ENCODE data around the gene MYO7B.

The MYO7B gene

DNA sequence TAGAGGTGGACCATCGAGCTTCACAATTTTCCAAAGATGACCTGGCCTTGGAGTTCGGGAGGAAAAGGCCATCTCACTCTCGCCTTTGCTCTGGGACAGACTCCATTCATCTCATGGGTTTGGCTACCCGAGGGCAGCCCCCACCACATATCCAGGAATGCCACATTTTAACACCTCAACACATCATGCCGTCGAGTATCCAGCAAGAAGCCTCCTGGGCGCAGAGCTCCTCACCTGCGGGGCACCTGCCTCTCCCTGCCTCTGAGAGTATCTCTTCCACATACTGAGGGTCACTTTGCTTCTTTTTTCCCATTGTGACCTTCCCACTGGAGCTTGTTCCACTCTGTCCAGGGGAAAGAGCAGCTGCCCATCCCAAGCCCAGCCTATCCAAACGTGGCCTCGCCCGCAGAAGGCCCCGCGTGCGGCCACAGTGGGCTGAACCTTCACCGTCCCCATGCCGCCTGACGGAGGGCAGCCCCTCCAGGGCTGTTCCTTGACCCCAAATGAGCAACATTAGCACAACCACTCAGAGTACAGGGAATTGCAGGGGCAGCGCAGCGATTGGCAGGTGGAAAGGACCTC is 145.3 kb downstream of the MYO7B start:
- no peak for DNase-seq (ENCODE audit: low read depth)

DNA sequence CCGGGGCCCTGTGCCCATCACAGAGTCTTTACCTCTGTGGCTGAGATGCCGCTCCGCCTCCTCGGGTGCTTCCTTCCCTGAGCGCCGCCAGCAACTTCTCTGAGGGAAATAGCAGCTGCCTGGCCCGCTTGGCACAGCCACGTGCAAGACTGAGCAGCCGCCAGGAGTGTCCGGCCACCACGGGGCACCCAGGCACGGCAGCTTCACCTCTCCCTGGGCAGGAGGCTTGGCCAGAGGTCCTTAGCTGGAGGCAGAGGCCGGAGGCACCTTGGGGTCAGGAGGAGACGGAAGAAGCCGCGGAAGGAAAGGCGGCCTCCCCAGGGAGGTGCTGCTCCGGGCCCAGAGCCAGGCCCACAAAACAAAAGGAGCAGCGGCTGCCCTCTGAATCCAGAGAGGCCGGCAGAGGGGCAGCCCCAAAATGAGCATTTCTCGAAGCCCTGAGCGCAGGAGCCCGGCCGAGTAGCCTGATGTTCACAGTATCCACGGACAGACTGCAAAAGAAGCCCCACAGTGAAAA is 145.9 kb downstream of the MYO7B start:
- DNase-seq (ENCODE audit: low read depth) = no peak

DNA sequence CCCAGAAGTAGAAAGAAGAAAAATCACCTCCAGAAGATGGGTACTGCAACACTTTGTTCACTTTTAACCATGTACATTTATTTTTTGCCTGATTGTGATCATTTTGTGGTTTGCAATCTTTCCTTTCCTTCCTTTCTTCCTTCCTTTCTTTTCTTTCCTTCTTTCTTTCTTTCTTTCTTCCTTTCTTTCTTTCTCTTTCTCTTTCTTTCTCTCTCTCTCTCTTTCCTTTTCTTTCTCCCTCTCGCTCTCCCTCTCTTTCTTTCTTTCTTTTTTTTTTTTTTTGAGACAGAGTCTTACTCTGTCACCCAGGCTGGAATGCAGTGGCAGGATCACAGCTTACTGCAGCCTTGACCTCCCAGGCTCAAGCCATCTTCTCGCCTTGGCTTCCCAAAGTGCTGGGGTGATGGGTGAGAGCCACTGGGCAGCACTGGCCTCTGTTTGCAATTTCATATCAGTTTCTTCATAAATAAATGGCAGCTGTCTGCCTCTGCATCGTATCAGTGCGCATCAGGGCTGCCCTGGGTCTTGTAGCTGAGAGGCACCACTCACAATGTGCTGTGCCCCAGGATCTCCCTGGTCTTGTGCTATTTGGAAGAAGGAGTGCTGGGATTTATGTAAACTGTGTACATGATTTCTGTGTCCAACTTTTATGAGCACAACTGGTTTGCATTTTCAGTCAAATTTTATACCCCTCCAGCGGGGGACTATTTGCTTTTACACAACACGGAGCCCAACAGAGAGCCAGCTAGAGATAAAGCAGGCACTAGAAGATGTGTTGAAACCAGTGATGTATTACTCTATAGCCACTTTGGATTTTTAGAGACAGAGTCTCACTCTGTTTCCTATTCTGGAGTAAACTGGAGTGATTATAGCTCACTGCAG is 146.7 kb downstream of the MYO7B start:
- DNase-seq (ENCODE audit: low read depth) = no peak

DNA sequence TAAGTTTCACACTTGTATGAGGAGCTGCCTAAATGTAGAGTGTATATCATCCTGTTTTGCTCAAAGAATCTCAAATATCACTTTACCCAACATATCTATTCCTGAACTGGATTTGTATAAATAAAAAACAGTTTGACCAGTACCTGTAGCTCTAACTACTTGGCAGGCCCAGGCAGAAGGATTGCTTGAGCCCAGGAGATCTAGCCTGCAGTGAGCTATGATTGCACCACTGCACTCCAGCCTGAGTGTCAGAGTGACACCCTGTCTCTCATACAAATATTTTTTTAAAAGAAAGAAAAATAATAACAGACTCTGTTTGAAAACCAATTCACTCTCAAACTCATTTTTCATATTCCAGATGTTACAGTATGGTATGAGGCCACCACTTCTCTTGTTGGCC is 147.6 kb downstream of the MYO7B start:
- no peak for DNase-seq (ENCODE audit: low read depth)

DNA sequence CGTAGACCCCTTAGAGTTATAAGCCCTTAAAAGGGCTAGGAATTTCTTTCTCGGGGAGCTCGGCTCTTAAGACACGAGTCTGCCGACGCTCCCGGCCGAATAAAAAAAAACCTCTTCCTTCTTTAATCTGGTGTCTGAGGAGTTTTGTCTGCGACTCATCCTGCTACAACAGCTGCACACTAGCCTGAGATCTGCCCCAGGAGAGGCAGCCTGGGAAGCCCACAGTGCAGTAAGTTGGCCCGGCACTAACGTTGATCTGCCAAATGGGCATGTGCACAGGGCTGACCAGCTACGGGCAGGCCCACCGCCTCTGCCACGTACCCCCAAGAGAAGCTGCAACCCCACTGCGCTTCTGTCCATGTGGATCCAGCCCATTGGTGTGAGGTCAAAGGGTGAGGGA is 148.3 kb downstream of the MYO7B start:
- DNase-seq (ENCODE audit: low read depth) = peak; percentile 50

DNA sequence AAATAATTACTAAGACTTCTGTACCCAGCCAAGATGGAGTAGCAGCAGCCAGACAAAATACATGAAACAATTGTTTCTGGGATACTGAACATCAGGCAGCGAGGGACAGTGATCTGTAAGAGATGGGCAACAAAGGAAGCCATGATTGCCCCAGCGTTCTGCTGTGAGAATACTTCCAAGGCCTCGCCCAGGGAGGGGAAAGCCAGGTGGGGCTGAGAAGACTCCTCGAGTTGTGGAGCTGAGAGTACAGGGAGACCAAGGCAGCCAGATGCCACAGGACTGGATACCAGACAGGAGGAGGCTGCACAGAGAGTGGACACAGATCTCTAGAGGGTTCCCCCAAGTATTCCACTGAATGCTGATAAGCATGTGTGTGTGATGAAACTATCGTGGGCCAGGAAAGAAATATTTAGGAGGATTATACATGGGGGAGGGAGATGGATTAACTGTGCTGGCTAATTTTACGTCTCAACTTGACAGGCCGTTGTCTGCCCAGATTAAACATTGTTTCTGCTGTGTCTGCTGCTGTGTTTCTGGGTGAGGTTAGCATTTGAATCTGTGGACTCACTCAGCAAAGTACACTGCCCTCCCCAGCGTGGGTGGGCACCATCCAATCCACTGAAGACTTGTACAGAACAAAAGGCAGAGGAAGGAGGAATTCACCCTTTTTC is 150.1 kb downstream of the MYO7B start:
- DNase-seq (ENCODE audit: low read depth) = no peak
